Erythroblast (primary cell): Measurements from ENCODE around the gene FOXP1.

Experiments
- GATA1 ChIP-seq: IDR thresholded peaks from 2 replicates; pipeline ENCODE4 v1.6.1; 2011; ENCODE audit warnings: low read depth, mild to moderate bottlenecking, control low read depth, low read length, moderate library complexity
- POLR2A ChIP-seq: IDR thresholded peaks from 2 replicates; pipeline ENCODE4 v1.6.1; 2011; ENCODE audit warnings: mild to moderate bottlenecking, low read length

DNA sequence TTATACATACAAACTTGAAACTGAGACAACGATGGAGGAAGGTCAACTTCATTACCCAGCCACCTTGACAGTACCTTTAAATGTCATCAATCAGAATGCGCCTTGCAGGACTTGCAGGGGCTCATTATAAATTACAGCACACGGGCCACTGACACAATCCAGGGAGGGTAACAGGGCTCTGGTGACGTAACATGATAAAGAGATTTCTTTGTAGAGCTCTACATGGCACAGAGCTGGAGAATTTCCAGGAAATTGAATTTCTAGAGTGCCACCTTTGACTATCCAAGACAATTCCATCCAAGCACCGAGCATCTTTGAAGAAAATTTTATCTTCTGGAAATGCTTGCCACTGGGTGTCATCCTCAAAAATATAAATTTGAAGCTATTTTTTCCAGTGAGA, 486.0 kb downstream of the FOXP1 start:
- TF ChIP-seq POLR2A (no peak), GATA1 (no peak)
